CD4-positive, CD25-positive, alpha-beta regulatory T cell (primary cell): ENCODE results near the gene SETD7. TPM values are rescaled to one million over a fixed set of nuclear protein-coding genes. Genes with fewer than 3 reads are reported as not detected.

Source experiments
- ATAC-seq, 2 donors: fragments of 150-1000 bp; cut with Tn5 transposase; one replicate each; pipeline ENCODE4 v1.10.0; 2021; ENCODE audit warnings: low read depth in 2 of 2, moderate number of reproducible peaks in 2 of 2, moderate library complexity in 1 of 2
- DNase-seq, 3 donors: peaks; one replicate each; pipeline versions ENCODE4 v3.0.0 to v3.0.0-alpha.2; 2012 to 2022; ENCODE audit warnings: mixed read lengths in 1 of 3
- H3K27ac ChIP-seq: one replicate; pipeline ENCODE4 v1.7.0; 2013; ENCODE audit warnings: mild to moderate bottlenecking, low read length; ENCODE audit not compliant: insufficient read depth, poor library complexity, severe bottlenecking
- H3K27me3 ChIP-seq: one replicate; pipeline ENCODE4 v1.7.0; 2013; ENCODE audit warnings: low read length; ENCODE audit not compliant: control insufficient read depth, insufficient read depth
- H3K36me3 ChIP-seq: one replicate; pipeline ENCODE4 v1.7.0; 2013; ENCODE audit warnings: mild to moderate bottlenecking, low read length, moderate library complexity; ENCODE audit not compliant: control insufficient read depth, insufficient read depth
- H3K4me1 ChIP-seq: 2 replicates; pipeline ENCODE4 v1.7.0; 2013; ENCODE audit warnings: mild to moderate bottlenecking, low read length; ENCODE audit not compliant: insufficient read depth, control insufficient read depth, poor library complexity, severe bottlenecking
- H3K4me3 ChIP-seq: one replicate; pipeline ENCODE4 v1.7.0; 2013; ENCODE audit warnings: low read depth, mild to moderate bottlenecking, low read length, moderate library complexity
- H3K9me3 ChIP-seq, 2 experiments: 1 replicate in 1 of 2; 2 replicates in 1 of 2; pipeline ENCODE4 v1.7.0; 2013; ENCODE audit warnings: low read length in 2 of 2, mild to moderate bottlenecking in 1 of 2, moderate library complexity in 1 of 2; ENCODE audit not compliant: control insufficient read depth in 2 of 2
- H3K27ac Mint-ChIP-seq, 3 donors: one replicate each; pipeline ENCODE4 v1.8.0; 2020 to 2022; ENCODE audit warnings: mild to moderate bottlenecking in 3 of 3, mixed read lengths in 3 of 3, moderate library complexity in 2 of 3
- H3K27me3 Mint-ChIP-seq: one replicate; pipeline ENCODE4 v1.8.0; 2022; ENCODE audit warnings: mild to moderate bottlenecking, mixed read lengths
- H3K36me3 Mint-ChIP-seq: one replicate; pipeline ENCODE4 v1.8.0; 2020; ENCODE audit warnings: mixed read lengths
- H3K4me1 Mint-ChIP-seq, 4 donors: one replicate each; pipeline ENCODE4 v1.8.0; 2020 to 2022; ENCODE audit warnings: mixed read lengths in 4 of 4, mild to moderate bottlenecking in 1 of 4
- H3K4me3 Mint-ChIP-seq, 4 donors: one replicate each; pipeline ENCODE4 v1.8.0; 2020 to 2022; ENCODE audit warnings: mild to moderate bottlenecking in 4 of 4, mixed read lengths in 4 of 4, moderate library complexity in 3 of 4
- H3K9me3 Mint-ChIP-seq, 7 donors: one replicate each; pipeline ENCODE4 v1.8.0; 2020 to 2022; ENCODE audit warnings: mixed read lengths in 7 of 7, mild to moderate bottlenecking in 3 of 7, moderate library complexity in 2 of 7
- polyA plus RNA-seq, 4 donors: library from polyadenylated mRNA; unstranded; fragments of 300-500 nt; fragmentation: Illumina TruSeq; gene quantifications; one replicate each; pipeline ENCODE4 v1.2.3, GENCODE V29; 2021
- total RNA-seq: library from RNA; stranded (reverse); gene quantifications from one replicate; pipeline ENCODE4 v1.2.3, GENCODE V29; 2022

Gene SETD7
- total and polyA plus RNA-seq, 5 donors from 2014 or later = 8.9 to 50.8 (median 10.7) TPM

GRCh38 chr4:139567159-139567870 is 11.3 kb upstream of the SETD7 start:
- Histone ChIP-seq H3K4me1 (no peaks in the 10 kb centered on the region), H3K4me3 (no peak overlapping the region), H3K27me3 (no peaks in the 10 kb centered on the region), H3K36me3 (no peaks in the 10 kb centered on the region), H3K27ac (no peak overlapping the region), H3K9me3 (no peaks in the 10 kb centered on the region)
- peaks cover 0 to 1% (median under 1%) of the 10 kb centered on the region in 4 donors for H3K4me1 Mint-ChIP-seq
- H3K27ac Mint-ChIP-seq = no peak overlapping the region
- no peak overlapping the region for H3K4me3 Mint-ChIP-seq
- H3K9me3 Mint-ChIP-seq = peaks cover 0 to 1% (median 0%) of the 10 kb centered on the region in 7 donors
- no peak for ATAC-seq
- H3K27me3 Mint-ChIP-seq = no peaks in the 10 kb centered on the region
- no peak for DNase-seq
- no peaks in the 10 kb centered on the region for H3K36me3 Mint-ChIP-seq

- H3K9me3 ChIP-seq = no peaks in the 10 kb centered on the region
- H3K27me3 Mint-ChIP-seq = no peaks in the 10 kb centered on the region
- H3K4me3 ChIP-seq = no peak overlapping the region
- no peaks in the 10 kb centered on the region for H3K36me3 Mint-ChIP-seq
- peak overlapping the region in 1 of 4 donors; percentile 49 for H3K4me3 Mint-ChIP-seq
- H3K27ac ChIP-seq = no peak overlapping the region
- H3K9me3 Mint-ChIP-seq = no peaks in the 10 kb centered on the region
- H3K4me1 Mint-ChIP-seq = peaks cover 7 to 26% (median 13%) of the 10 kb centered on the region in 4 donors
- H3K27me3 ChIP-seq = no peaks in the 10 kb centered on the region
- H3K27ac Mint-ChIP-seq = no peak overlapping the region
- H3K4me1 ChIP-seq = peaks cover 20% of the 10 kb centered on the region
- peak in 1 of 3 donors; percentile 24 for DNase-seq
- H3K36me3 ChIP-seq = no peaks in the 10 kb centered on the region
- no peak for ATAC-seq
These were observed 8.5 kb upstream of the SETD7 start for GRCh38 chr4:139564502-139564901.

GRCh38 chr4:139563515-139563914 is 7.5 kb upstream of the SETD7 start:
- Histone ChIP-seq H3K27me3 (no peaks in the 10 kb centered on the region), H3K4me1 (peaks cover 23% of the 10 kb centered on the region), H3K4me3 (no peak overlapping the region), H3K36me3 (no peaks in the 10 kb centered on the region), H3K9me3 (no peaks in the 10 kb centered on the region), H3K27ac (no peak overlapping the region)
- Mint-ChIP-seq H3K4me3 (no peak overlapping the region), H3K4me1 (peaks cover 7 to 36% (median 19%) of the 10 kb centered on the region in 4 donors), H3K27me3 (no peaks in the 10 kb centered on the region), H3K9me3 (no peaks in the 10 kb centered on the region), H3K36me3 (no peaks in the 10 kb centered on the region), H3K27ac (no peak overlapping the region)
- no peak for ATAC-seq
- DNase-seq = no peak

- no peak for ATAC-seq
- Histone ChIP-seq H3K27me3 (no peaks in the 10 kb centered on the region), H3K4me3 (no peak overlapping the region), H3K27ac (no peak overlapping the region), H3K4me1 (peaks cover 30% of the 10 kb centered on the region), H3K36me3 (no peaks in the 10 kb centered on the region), H3K9me3 (no peaks in the 10 kb centered on the region)
- peaks cover 7 to 42% (median 23%) of the 10 kb centered on the region in 4 donors for H3K4me1 Mint-ChIP-seq
- no peak overlapping the region for H3K4me3 Mint-ChIP-seq
- peak overlapping the region in 1 of 3 donors; percentile 44 for H3K27ac Mint-ChIP-seq
- H3K9me3 Mint-ChIP-seq = no peaks in the 10 kb centered on the region
- DNase-seq = no peak
- H3K36me3 Mint-ChIP-seq = no peaks in the 10 kb centered on the region
- H3K27me3 Mint-ChIP-seq = no peaks in the 10 kb centered on the region
These were observed 6.8 kb upstream of the SETD7 start for GRCh38 chr4:139562839-139563238.

GRCh38 chr4:139562067-139562684 is 6.2 kb upstream of the SETD7 start:
- H3K4me3 ChIP-seq = no peak overlapping the region
- no peaks in the 10 kb centered on the region for H3K27me3 ChIP-seq
- H3K36me3 Mint-ChIP-seq = no peaks in the 10 kb centered on the region
- no peaks in the 10 kb centered on the region for H3K27me3 Mint-ChIP-seq
- no peaks in the 10 kb centered on the region for H3K9me3 ChIP-seq
- peak overlapping the region in 1 of 4 donors; percentile 10 for H3K4me3 Mint-ChIP-seq
- H3K4me1 ChIP-seq = peaks cover 37% of the 10 kb centered on the region
- H3K27ac Mint-ChIP-seq = peak overlapping the region; percentile 32 to 100 (median 99)
- H3K27ac ChIP-seq = no peak overlapping the region
- DNase-seq (no peak), ATAC-seq (no peak)
- H3K9me3 Mint-ChIP-seq = no peaks in the 10 kb centered on the region
- H3K36me3 ChIP-seq = no peaks in the 10 kb centered on the region
- peaks cover 10 to 49% (median 26%) of the 10 kb centered on the region in 4 donors for H3K4me1 Mint-ChIP-seq

GRCh38 chr4:139560406-139561104 is 4.5 kb upstream of the SETD7 start:
- Histone ChIP-seq H3K27me3 (no peaks in the 10 kb centered on the region), H3K4me1 (peaks cover 40% of the 10 kb centered on the region), H3K36me3 (no peaks in the 10 kb centered on the region), H3K4me3 (peak overlapping the region; percentile 65), H3K27ac (peak overlapping the region; percentile 88), H3K9me3 (no peaks in the 10 kb centered on the region)
- DNase-seq (peak in 2 of 3 donors; percentile 83 to 86), ATAC-seq (peak; percentile 75 to 76)
- Mint-ChIP-seq H3K27me3 (no peaks in the 10 kb centered on the region), H3K4me1 (peaks cover 11 to 49% (median 27%) of the 10 kb centered on the region in 4 donors), H3K9me3 (no peaks in the 10 kb centered on the region), H3K36me3 (no peaks in the 10 kb centered on the region), H3K4me3 (peak overlapping the region; percentile 83 to 95 (median 90)), H3K27ac (peak overlapping the region; percentile 97 to 100 (median 99))

- Histone ChIP-seq H3K27me3 (no peaks in the 10 kb centered on the region), H3K9me3 (no peaks in the 10 kb centered on the region), H3K4me3 (no peak overlapping the region), H3K27ac (peak overlapping the region; percentile 88), H3K36me3 (no peaks in the 10 kb centered on the region), H3K4me1 (peaks cover 44% of the 10 kb centered on the region)
- Mint-ChIP-seq H3K4me3 (peak overlapping the region in 2 of 4 donors; percentile 95 to 98), H3K9me3 (peaks cover 0 to 1% (median 0%) of the 10 kb centered on the region in 7 donors), H3K4me1 (peaks cover 17 to 55% (median 31%) of the 10 kb centered on the region in 4 donors), H3K27me3 (peaks cover 7% of the 10 kb centered on the region), H3K27ac (peak overlapping the region; percentile 97 to 100 (median 99)), H3K36me3 (no peaks in the 10 kb centered on the region)
- ATAC-seq (no peak), DNase-seq (no peak)
These were observed 3.7 kb upstream of the SETD7 start for GRCh38 chr4:139559687-139560086.
